GM12891 (cell line): ENCODE data around the gene KANSL1.
"Not testable (repeated sequence)": the region's sequence is repeated elsewhere in the genome, so short reads cannot be mapped to it uniquely, and the experiment has no call there.

ENCODE experiments used
- POLR2A ChIP-seq: IDR thresholded peaks from 2 replicates; pipeline ENCODE4 v1.6.1; 2011; ENCODE audit warnings: low read depth, low read length, control low read depth
- POLR2AphosphoS5 ChIP-seq: IDR thresholded peaks from 2 replicates; pipeline ENCODE4 v1.6.1; 2011; ENCODE audit warnings: low read depth, low read length, control low read depth
- POU2F2 ChIP-seq: IDR thresholded peaks from 2 replicates; pipeline ENCODE4 v1.6.1; 2011; ENCODE audit warnings: low read depth, mild to moderate bottlenecking, control low read depth, low read length, moderate library complexity
- TAF1 ChIP-seq: IDR thresholded peaks from 2 replicates; pipeline ENCODE4 v1.6.1; 2011; ENCODE audit warnings: low read depth, low read length, control low read depth

- not testable (repeated sequence) for TF ChIP-seq TAF1, POLR2A, POU2F2, POLR2AphosphoS5
Observed at GRCh38 chr17:46111236-46111635, 82.0 kb downstream of the KANSL1 start.
